GM19438 (cell line): ENCODE data around the gene SDCBP2.

Experiments
- ATAC-seq: cut with Tn5 transposase; IDR thresholded peaks from one replicate; pipeline ENCODE4 v1.9.1; 2021; ENCODE audit warnings: low read depth; ENCODE audit not compliant: unreplicated experiment

The SDCBP2 gene

DNA sequence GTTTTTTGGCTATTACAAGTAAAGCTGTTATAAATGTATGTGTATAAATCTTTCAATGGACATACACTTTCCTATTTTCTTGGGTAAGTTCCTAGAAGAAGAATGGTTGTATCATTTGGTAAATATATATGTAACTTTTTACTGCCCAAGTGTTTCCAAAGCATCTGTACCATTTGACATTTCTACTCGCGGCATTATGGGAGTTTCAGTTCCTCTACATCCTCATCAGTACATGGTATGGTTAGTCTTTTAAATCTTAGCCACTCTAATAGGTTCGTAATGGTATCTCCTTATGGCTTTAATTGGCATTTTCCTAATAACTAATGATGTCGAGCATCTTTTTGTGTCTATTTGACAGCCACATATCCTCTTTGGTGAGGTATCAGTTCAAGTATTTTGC is 49.9 kb downstream of the SDCBP2 start:
- no peak for ATAC-seq

DNA sequence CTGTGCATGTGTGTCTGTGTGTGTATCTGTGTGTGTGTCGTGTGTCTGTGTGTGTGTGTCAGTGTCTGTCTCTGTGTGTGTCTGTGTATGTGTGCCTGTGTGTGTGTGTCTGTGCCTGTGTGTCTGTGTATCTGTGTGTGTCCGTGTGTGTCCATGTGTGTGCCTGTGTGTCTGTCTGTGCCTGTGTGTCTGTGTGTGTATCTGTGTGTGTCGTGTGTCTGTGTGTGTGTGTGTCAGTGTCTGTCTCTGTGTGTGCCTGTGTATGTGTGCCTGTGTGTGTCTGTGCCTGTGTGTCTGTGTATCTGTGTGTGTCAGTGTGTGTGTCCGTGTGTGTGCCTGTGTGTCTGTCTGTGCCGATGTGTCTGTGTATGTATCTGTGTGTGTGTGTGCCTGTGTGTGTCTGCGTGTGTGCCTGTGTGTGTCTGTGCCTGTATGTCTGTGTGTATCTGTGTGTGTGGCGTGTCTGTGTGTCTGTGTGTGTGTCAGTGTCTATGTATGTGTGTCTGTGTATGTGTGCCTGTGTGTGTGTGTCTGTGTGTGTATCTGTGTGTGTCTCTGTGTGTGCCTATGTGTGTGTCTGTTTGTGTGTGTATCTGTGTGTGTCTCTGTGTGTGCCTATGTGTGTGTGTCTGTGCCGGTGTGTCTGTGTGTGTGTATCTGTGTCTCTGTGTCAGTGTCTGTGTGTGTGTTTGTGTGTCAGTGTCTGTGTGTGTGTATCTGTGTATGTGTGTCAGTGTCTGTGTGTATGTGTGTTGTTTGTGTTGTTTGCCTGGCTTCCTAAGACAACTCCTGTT is 51.2 kb downstream of the SDCBP2 start:
- ATAC-seq: no peak

DNA sequence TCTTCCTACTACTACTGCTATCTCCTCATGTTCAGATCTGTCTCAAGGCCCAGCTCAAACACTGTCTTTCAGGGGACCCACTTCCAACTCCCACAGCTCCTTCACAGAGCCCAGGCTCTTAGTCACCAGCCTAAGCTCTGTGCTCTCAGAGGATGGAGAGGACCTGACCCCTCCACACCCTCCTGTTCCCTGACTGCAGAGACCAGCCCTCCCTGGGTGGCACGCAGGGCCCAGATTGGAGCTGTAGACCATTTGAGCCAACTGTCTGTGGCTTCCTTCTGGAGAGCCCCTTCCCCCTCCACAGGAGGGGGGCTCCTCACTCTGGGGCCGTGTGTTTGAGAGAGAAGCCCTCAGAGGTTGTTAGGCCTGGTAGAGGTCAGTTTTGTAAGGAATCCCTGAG is 53.0 kb downstream of the SDCBP2 start:
- ATAC-seq: no peak

DNA sequence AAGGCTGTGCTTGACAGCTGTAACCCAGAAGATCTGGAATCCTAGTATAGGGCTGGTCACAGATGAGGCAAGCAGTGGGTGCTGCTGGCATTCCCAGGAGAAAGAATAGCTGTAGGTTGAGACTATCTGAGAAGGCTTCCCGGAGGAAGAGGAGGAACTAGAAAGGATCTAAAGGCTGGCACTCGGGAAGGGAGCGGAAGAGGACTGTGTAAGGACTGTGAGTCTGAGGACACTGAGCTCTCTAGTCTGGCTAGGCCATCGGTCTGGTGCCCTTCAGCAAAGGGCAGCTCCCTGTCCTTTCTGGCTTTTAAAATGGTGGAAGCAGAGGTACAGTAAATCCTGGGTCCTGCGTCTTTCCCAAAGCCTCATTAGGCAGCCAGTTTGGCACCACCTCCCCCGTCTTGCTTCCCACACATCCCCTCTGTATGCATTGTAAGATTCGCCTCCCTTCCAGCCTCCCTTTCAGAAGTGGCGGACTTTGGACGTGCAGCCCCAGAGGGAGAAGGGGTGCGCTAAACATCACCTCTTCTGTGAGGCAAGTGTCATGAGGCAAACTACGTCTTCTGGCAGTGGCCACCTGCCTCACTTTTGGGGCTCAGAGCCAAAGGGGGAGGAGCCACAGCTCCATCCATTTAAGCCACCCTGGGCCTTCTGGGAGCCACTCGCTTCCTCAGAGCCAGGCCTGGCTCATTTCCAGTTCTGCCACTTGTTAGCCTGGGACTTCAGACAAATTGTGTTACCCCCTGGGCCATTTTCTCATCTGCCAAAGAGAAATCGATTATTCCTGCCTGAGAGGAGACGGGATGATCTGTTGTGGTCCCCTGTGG is 54.2 kb downstream of the SDCBP2 start:
- ATAC-seq: no peak

DNA sequence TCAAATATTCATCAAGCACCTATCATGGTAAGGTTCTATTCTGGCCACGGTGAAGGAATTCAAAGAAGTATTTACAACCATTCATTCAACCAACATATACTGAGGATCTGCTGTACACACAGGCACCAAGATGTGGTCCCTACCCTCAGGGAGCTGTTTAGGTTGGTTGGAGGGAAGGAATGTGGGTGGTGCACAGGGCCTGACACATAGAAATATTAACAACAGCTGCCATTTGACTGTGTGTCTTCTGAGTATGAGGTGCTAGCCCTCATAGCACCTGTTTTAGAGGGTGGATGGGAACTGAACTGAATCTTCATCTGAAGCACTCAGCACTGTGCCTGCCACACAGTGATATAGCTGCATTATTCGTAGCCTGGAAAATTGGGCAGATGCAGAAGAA is 55.6 kb downstream of the SDCBP2 start:
- no peak for ATAC-seq

DNA sequence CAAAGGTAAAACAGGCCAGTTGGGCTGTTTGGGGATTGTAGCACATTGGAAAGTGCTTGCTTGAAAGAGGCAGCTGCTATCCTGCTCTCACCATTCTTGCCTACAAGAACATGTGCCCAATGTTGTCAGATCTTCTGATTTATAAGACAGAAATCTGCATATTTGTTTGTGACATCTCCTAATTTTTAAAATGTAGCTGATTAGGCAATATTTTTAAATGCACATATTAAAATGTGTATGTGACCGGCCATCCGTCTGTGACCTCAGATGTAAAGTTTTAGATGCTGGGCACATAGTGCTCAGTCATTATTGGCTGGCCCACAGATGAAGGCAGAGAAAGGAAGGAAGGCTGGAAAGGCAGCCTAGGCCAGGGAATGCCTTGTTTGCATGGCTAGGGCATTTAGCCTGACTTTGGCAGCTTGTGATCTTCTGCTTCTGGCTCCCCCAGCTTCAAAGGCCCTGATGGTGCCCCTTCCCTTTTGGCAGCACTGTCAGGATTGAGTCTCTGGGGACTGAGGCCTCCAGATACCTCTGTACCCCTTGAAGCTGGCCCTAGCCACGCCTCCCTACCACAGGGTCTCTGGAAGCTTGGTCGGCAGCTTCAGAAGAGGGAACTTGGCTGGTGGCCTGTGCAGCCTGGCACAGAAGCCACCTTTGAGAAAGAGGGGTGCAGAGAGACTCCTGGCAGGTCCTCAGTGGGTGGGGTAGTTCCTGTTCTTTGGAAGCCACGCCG is 56.4 kb downstream of the SDCBP2 start:
- ATAC-seq: no peak

DNA sequence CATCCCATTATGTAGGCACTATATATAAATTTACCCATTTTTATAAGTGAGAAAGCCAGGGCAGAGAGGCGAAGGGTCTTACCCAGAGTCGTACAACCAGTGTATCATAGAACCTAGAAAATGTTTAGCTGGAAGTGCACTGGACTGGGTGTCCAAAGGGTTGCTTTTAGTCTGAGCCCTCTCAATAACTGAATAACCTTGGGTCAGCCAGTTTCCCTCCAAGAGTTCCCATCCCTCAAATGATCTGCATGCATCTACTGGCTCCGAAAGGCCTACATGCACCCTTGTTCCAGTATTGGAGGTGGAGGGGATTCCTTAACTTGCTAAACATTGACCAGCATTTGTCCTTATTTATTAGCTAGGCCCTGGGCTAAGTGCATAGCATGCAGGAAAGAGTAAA is 59.1 kb downstream of the SDCBP2 start:
- ATAC-seq: no peak

DNA sequence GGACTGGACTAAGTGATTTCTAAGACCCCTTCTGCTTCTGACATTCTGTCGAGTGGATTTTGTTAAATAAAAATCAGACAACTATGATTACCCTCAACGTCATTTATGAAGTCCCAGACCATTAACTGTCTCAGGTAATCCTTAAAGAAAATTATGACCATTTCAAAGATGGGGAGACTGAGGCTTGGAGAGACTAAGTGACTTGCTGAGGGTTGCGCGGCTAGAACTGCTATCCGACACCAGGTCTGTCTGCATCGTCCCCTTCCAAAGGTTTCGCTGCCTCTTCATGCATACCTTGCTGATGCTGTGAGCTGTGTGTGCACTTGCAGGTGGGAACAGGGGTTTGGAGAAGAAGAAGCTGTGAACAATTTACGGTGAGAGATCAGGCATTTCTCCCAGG is 59.7 kb downstream of the SDCBP2 start:
- ATAC-seq: no peak

DNA sequence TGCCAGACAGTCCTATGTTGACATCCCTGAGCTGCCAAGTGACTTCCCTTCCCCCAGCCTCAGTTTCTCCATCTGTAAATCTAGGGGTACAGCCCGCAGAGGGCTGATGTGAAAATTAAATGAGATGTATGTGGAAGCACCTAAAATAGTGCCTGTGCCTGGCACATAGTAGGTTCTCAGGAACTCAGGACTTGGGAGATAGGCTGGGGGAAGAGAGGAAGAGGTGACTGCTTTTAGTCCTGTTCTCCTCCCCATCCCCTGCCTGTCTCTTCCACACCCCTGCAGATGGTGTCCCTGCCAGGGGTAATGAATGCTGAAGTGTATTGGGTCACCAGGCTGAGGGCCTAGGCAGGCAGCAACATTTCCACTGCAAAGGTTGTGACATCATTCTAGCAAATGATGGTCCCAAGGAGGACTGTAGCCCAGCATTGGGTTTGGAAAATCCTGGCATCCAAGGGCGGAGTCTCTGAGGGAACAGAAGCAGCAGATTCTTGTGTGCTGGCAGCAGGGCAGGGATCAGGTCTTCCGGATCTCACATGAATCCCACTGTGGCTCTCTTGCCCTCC is 61.0 kb downstream of the SDCBP2 start:
- no peak for ATAC-seq

DNA sequence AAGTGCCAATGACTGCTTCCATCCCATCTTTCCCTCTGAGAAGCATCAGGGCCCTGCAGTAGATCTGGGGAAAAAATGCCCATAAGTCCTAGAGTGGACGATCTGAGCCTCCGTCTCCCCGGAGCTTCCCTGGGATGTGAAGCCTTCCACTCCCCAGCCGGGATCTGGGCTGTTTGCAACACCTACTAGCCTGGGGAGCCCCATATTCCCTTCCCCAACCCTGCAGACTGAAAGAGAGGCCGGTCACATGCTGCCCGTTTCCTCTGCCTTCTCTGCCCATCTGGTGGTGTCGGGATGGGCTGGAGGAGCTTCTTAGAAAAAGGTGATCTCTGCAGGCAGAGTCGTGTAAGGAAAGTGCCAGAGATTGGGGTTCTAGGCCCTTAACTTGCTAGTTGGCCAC is 61.8 kb downstream of the SDCBP2 start:
- no peak for ATAC-seq

DNA sequence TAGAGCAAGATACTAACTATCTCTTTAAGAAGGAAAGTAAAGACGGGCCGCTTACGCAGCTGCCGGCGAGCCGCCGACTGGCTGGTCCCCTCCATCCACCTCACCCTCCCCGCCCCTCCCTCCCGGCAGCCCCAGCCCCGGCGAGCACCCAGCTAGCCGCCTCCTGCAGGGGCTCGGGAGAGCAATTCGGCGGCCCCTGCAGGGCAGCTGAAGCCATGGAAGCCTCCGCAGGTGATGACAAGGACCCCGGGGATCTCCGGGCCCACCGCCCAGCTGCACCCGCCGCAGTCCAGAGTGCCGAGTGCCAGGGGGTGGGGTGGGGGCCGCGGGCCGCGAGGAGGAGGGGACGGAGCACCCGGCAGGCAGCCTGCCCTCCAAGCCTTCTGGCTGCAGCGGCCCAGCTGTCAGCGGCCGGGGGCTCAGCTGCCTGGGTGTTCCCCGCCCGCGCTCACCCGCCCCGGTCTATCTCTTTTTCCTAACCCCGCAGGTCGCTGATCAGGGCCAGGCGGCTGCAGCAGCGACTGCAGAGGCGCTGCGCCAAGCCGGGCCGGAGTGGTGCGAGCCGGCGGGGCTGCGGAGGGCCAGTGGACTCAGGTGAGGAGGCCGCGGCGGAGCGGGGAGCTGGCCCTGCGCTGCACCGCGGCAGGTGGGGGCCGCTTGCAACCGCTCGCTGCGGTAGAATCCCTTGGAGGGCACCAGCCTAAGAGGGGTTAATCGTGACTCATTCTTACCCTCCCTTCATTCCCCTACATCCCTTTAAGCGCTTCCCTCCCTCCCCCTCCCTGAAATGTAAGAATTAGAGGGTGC is 62.6 kb downstream of the SDCBP2 start, which contains the start of gene SNPH:
Gene SNPH, plus strand, starts transcription at position 128 of the 807 bp plus-strand sequence. CDS start 29,946 bp downstream, outside the sequence.
- no peak for ATAC-seq

DNA sequence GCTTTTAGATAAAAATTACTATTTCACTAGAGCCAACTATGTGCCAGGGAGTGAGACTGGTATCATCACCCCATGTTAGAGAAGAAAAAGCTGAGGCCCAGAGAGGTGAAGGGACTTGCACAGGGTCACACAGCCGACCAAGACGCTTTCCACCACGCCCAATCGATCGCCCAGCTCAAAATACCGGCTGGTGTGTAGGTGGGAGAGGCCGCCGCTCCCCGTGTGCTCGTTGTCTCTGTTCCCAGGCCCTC is 63.1 kb downstream of the SDCBP2 start:
- no peak for ATAC-seq

DNA sequence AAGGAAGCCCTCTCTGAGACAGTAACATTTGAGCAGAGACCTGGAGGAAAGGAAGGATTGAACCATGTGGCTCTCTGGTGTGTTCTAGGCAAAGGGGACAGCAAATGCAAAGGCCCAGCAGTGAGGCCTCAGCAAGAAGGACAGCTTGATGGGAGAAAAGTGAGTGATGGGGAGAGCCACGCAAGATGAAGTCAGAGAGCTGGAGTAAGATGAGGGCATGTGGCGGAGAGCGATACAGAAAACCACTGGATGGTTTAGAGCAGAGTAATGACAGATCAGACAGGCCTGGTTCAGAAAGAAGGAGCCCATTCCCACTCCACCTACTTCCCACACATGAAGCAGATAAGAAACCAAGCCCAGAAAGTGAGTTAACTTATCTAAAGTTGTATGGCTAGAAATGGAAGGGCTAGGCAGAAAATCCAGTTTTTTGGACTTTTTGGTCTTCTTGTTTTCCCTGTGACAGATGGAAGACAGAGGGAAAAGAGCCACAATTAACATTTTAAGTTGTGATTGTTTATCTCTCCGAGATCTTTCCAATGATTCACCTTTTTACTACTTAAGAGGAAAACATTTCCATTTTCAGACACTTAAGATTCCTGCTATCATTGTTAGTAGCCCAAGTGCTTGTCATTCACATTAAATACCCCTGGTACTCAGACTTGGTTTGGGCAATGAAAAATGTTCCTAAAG is 63.6 kb downstream of the SDCBP2 start:
- no peak for ATAC-seq

DNA sequence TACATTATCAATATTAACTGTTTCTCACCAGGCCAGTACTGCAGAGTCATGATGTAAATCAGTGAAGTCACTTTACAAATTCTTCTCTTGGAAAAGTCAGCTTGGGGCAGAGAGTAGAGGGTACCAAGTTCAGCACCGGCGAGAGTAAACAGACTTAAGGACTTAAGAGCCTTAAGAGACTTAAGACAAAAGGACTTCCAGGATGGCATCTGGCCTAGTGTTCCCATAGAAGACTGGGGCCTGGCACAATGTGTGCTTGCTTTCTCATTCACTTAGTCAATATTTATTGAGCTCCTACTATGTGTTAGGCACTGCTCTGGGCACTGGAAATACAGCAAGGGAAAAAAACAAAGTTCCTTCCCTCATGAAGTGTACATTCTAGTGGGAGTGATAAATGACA is 64.2 kb downstream of the SDCBP2 start:
- no peak for ATAC-seq

DNA sequence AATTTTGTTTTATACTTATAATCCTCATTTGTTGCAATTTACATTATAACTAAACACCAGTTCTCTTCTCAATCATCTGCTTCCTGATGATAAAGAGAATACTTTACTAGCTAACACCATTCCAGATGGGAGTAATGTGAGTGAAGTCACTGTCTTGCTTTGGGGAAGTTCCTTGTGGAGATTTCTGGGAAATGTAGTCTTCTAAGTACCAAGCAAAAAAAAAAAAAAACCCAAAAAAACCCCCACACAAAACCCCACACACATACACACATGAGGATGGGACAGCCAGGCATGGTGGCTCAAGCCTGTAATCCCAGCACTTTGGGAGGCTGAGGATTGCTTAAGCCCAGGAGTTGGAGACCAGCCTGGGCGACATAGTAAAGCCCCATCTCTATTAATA is 65.1 kb downstream of the SDCBP2 start:
- ATAC-seq: no peak
